NCI-H2107 treated with DMSO at 0.1 percent for 48 hours (cell line): ENCODE results near the gene IPCEF1.
"Not testable (repeated sequence)": the region's sequence is repeated elsewhere in the genome, so short reads cannot be mapped to it uniquely, and the experiment has no call there.

Experiments used
- DNase-seq: peaks from one replicate; lab custom pipeline; 2025; ENCODE audit not compliant: unreplicated experiment; lab: John Stamatoyannopoulos, UW

The IPCEF1 gene

GRCh38 chr6:154227862-154228520 is 128.6 kb downstream of the IPCEF1 start:
- DNase-seq, result no peak

- DNase-seq, result no peak
Observed at GRCh38 chr6:154226461-154226860, 130.1 kb downstream of the IPCEF1 start.

GRCh38 chr6:154223296-154223695 is 133.3 kb downstream of the IPCEF1 start:
- DNase-seq, result no peak

GRCh38 chr6:154222716-154223115 is 133.9 kb downstream of the IPCEF1 start:
- no peak for DNase-seq

GRCh38 chr6:154219250-154219649 is 137.4 kb downstream of the IPCEF1 start:
- no peak for DNase-seq

GRCh38 chr6:154218787-154219186 is 137.8 kb downstream of the IPCEF1 start:
- no peak for DNase-seq

- DNase-seq, result no peak
Observed at GRCh38 chr6:154218301-154218700, 138.3 kb downstream of the IPCEF1 start.

GRCh38 chr6:154213782-154214181 is 142.8 kb downstream of the IPCEF1 start:
- no peak for DNase-seq

GRCh38 chr6:154210678-154211077 is 145.9 kb downstream of the IPCEF1 start:
- no peak for DNase-seq

GRCh38 chr6:154209555-154209954 is 147.0 kb downstream of the IPCEF1 start:
- DNase-seq, result no peak

- no peak for DNase-seq
Observed at GRCh38 chr6:154206996-154207395, 149.6 kb downstream of the IPCEF1 start.

- no peak for DNase-seq
Observed at GRCh38 chr6:154206141-154206540, 150.5 kb downstream of the IPCEF1 start.

GRCh38 chr6:154202958-154203357 is 153.6 kb downstream of the IPCEF1 start:
- no peak for DNase-seq

- no peak for DNase-seq
Observed at GRCh38 chr6:154202339-154202738, 154.3 kb downstream of the IPCEF1 start.

- not testable (repeated sequence) for DNase-seq
Observed at GRCh38 chr6:154201688-154202087, 154.9 kb downstream of the IPCEF1 start.

- DNase-seq, result peak; percentile 16
Observed at GRCh38 chr6:154197196-154197860, 159.3 kb downstream of the IPCEF1 start.

- no peak for DNase-seq
Observed at GRCh38 chr6:154196333-154196885, 160.2 kb downstream of the IPCEF1 start.

GRCh38 chr6:154187714-154188113 is 168.9 kb downstream of the IPCEF1 start:
- no peak for DNase-seq

- DNase-seq, result no peak
Observed at GRCh38 chr6:154187203-154187602, 169.4 kb downstream of the IPCEF1 start.

GRCh38 chr6:154179434-154179833 is 177.2 kb downstream of the IPCEF1 start:
- DNase-seq, result no peak

- not testable (repeated sequence) for DNase-seq
Observed at GRCh38 chr6:154172393-154172792, 184.2 kb downstream of the IPCEF1 start.

GRCh38 chr6:154170106-154170505 is 186.5 kb downstream of the IPCEF1 start:
- no peak for DNase-seq
